ENCODE data around the gene DNAJC8.

Gene DNAJC8

DNA sequence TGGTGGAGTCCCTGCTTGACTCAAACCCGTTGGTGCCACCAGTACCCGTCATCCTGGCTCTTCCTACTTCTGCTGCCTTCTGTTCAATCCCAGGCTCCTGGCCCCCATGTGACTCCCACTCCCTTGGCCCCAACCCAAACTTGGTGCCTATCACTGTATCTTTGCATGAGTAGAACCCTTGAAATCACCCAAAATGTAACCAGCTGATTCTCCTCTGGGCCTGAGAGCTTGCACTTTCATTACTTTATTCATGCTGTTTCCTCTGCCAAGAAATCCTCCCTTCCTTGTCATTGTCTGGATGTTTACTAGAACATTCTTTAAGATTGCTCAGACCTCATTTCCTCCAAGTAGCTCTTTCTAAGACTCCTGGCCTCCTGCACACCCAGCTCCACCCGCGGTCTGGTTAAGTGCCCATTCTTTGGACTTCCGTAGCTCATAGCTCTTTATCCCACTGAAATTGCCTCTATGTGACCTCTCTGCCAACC, 72.0 kb downstream of the DNAJC8 start:
- H3K36me3 ChIP-seq (replicated peaks): no peaks in the 10 kb centered on the region
- peak; percentile 49 for DNase-seq
- in situ Hi-C loops (cut with HindIII; ENCODE audit: low pct_ligation_motif_present, low sequenced_read_pairs): no loop called here
- no peaks in the 10 kb centered on the region for H3K27me3 ChIP-seq (replicated peaks)
- H3K27ac ChIP-seq: no peak overlapping the region
- no peak overlapping the region for H3K4me3 ChIP-seq (ENCODE audit: low read depth, low read length)
- TF ChIP-seq CTCF (IDR thresholded peaks at IDR 0.05; ENCODE audit: low read depth, low read length, missing control alignments): no peak

- Histone ChIP-seq H3K4me3 (ENCODE audit: low read depth, low read length) (no peak overlapping the region), H3K27me3 (replicated peaks) (no peaks in the 10 kb centered on the region), H3K36me3 (replicated peaks) (no peaks in the 10 kb centered on the region), H3K27ac (no peak overlapping the region)
- in situ Hi-C loops (cut with HindIII; ENCODE audit: low pct_ligation_motif_present, low sequenced_read_pairs): no loop called here
- TF ChIP-seq CTCF (IDR thresholded peaks at IDR 0.05; ENCODE audit: low read depth, low read length, missing control alignments): no peak
- no peak for DNase-seq
Measured at GRCh38 chr1:28159680-28160079, 73.1 kb downstream of the DNAJC8 start.

GRCh38 chr1:28159243-28159642, 73.6 kb downstream of the DNAJC8 start:
- in situ Hi-C loops (cut with HindIII; ENCODE audit: low pct_ligation_motif_present, low sequenced_read_pairs): no loop called here
- TF ChIP-seq CTCF (IDR thresholded peaks at IDR 0.05; ENCODE audit: low read depth, low read length, missing control alignments): no peak
- DNase-seq: no peak
- no peaks in the 10 kb centered on the region for H3K27me3 ChIP-seq (replicated peaks)
- no peak overlapping the region for H3K4me3 ChIP-seq (ENCODE audit: low read depth, low read length)
- H3K27ac ChIP-seq: no peak overlapping the region
- no peaks in the 10 kb centered on the region for H3K36me3 ChIP-seq (replicated peaks)

DNA sequence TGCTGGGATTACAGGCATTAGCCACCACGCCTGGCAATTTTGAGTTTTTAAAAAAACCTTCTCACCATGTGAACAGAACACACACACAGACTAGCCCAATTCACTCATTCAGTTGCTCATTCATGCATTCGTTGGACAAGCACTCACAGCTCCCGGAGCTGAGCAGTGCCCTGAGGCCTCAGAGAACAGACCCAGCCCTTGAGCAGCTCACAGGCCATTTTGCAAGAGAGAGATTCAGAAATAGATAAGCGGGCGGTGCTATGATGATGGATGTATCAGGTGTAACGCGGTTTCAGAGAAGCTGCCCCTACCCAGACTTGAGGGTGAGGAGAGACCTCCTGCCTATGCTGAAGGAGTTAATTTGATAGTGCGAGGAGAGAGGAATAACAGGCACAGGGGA, 74.9 kb downstream of the DNAJC8 start:
- no peaks in the 10 kb centered on the region for H3K27me3 ChIP-seq (replicated peaks)
- H3K36me3 ChIP-seq (replicated peaks): no peaks in the 10 kb centered on the region
- TF ChIP-seq CTCF (IDR thresholded peaks at IDR 0.05; ENCODE audit: low read depth, low read length, missing control alignments): no peak
- in situ Hi-C loops (cut with HindIII; ENCODE audit: low pct_ligation_motif_present, low sequenced_read_pairs): no loop called here
- DNase-seq: no peak
- H3K4me3 ChIP-seq (ENCODE audit: low read depth, low read length): no peak overlapping the region
- H3K27ac ChIP-seq: no peak overlapping the region

- no peak for TF ChIP-seq CTCF (IDR thresholded peaks at IDR 0.05; ENCODE audit: low read depth, low read length, missing control alignments)
- Histone ChIP-seq H3K4me3 (ENCODE audit: low read depth, low read length) (no peak overlapping the region), H3K27me3 (replicated peaks) (no peaks in the 10 kb centered on the region), H3K27ac (no peak overlapping the region), H3K36me3 (replicated peaks) (no peaks in the 10 kb centered on the region)
- DNase-seq: no peak
- in situ Hi-C loops (cut with HindIII; ENCODE audit: low pct_ligation_motif_present, low sequenced_read_pairs): no loop called here
Measured at GRCh38 chr1:28156821-28157220, 76.0 kb downstream of the DNAJC8 start.

- no peak overlapping the region for H3K27ac ChIP-seq
- DNase-seq: no peak
- H3K36me3 ChIP-seq (replicated peaks): no peaks in the 10 kb centered on the region
- in situ Hi-C loops (cut with HindIII; ENCODE audit: low pct_ligation_motif_present, low sequenced_read_pairs): no loop called here
- TF ChIP-seq CTCF (IDR thresholded peaks at IDR 0.05; ENCODE audit: low read depth, low read length, missing control alignments): no peak
- no peak overlapping the region for H3K4me3 ChIP-seq (ENCODE audit: low read depth, low read length)
- H3K27me3 ChIP-seq (replicated peaks): no peaks in the 10 kb centered on the region
Measured at GRCh38 chr1:28155628-28156027, 77.2 kb downstream of the DNAJC8 start.

Measured in brain microvascular endothelial cell (primary cell).